ENCODE data around the gene PLA2R1. TPM values are rescaled to one million over a fixed set of nuclear protein-coding genes. Genes with fewer than 3 reads are reported as not detected.

The PLA2R1 gene
- total and polyA plus RNA-seq, 2 of the 4 experiments (the other 2 are of a cell fraction), result 0.43 to 0.54 TPM

DNA sequence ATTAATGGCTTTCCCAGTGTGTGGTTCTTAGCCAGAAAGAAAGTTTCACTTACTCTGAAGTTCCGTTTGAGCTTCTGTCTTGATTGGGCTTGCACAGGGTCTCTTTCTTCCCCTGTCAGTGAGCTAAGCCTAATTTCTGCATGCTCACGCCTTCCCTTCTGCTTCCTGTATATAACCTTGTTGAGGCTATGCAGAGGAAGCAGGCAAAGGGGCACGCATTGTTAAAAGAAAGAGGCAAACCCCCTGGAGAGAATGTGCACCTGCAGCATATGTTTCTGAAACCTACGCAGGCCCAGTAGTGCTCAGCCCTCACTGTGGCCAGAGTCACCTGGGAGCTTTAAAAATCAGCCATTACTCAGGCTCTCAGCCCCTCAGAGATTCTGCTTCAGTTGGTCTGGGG, 14.5 kb upstream of the PLA2R1 start:
- no peak overlapping the region for H3K27ac ChIP-seq (ENCODE audit: insufficient read depth, low read length)
- no peaks in the 10 kb centered on the region for H3K9me1 ChIP-seq (ENCODE audit: insufficient read depth, low read length)
- H3K56ac ChIP-seq (ENCODE audit: extremely low read depth, insufficient read depth, low read length), result no peak overlapping the region
- dilution Hi-C loops (cut with HindIII; ENCODE audit: low sequenced_read_pairs, unreplicated experiment), result no loop called here
- H4K91ac ChIP-seq (ENCODE audit: insufficient read depth, low read depth, low read length), result no peak overlapping the region
- no peak overlapping the region for H4K8ac ChIP-seq (ENCODE audit: low read depth in 2 of 2, low read length in 2 of 2)
- H2AK5ac ChIP-seq (ENCODE audit: low read depth, low read length), result no peak overlapping the region
- intact Hi-C loops (cut with micrococcal nuclease), result no loop called here
- no peak overlapping the region for H3K4ac ChIP-seq (ENCODE audit: low read depth, low read length)
- H3K18ac ChIP-seq (ENCODE audit: low read depth, low read length), result no peak overlapping the region
- H3K23ac ChIP-seq (ENCODE audit: low read depth, low read length), result no peak overlapping the region
- TF ChIP-seq CEBPB (IDR thresholded peaks at IDR 0.05; ENCODE audit: low read depth, low read length) (no peak), FOS (IDR thresholded peaks at IDR 0.05; ENCODE audit: low read depth, low read length) (no peak), CHD1 (IDR thresholded peaks at IDR 0.05; ENCODE audit: low read depth, low read length) (no peak), NFE2L2 (IDR thresholded peaks at IDR 0.05; ENCODE audit: low read depth, low read length) (no peak), RCOR1 (IDR thresholded peaks at IDR 0.05; ENCODE audit: insufficient replicate concordance, low read length) (no peak)
- TF ChIP-seq, protein P1, sequence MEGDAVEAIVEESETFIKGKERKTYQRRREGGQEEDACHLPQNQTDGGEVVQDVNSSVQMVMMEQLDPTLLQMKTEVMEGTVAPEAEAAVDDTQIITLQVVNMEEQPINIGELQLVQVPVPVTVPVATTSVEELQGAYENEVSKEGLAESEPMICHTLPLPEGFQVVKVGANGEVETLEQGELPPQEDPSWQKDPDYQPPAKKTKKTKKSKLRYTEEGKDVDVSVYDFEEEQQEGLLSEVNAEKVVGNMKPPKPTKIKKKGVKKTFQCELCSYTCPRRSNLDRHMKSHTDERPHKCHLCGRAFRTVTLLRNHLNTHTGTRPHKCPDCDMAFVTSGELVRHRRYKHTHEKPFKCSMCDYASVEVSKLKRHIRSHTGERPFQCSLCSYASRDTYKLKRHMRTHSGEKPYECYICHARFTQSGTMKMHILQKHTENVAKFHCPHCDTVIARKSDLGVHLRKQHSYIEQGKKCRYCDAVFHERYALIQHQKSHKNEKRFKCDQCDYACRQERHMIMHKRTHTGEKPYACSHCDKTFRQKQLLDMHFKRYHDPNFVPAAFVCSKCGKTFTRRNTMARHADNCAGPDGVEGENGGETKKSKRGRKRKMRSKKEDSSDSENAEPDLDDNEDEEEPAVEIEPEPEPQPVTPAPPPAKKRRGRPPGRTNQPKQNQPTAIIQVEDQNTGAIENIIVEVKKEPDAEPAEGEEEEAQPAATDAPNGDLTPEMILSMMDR (conservative IDR thresholded peaks at IDR 0.05; ENCODE audit: low read depth, low read length), result no peak
- TF ChIP-seq, protein P2, sequence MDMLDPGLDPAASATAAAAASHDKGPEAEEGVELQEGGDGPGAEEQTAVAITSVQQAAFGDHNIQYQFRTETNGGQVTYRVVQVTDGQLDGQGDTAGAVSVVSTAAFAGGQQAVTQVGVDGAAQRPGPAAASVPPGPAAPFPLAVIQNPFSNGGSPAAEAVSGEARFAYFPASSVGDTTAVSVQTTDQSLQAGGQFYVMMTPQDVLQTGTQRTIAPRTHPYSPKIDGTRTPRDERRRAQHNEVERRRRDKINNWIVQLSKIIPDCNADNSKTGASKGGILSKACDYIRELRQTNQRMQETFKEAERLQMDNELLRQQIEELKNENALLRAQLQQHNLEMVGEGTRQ (IDR thresholded peaks at IDR 0.05; ENCODE audit: low read depth, low read length), result no peak
- H2AFZ ChIP-seq (replicated peaks; ENCODE audit: low read length, poor library complexity), result no peak overlapping the region
- no peak overlapping the region for H4K5ac ChIP-seq (ENCODE audit: low read depth, low read length)
- H3K4me3 ChIP-seq (ENCODE audit: insufficient read depth, low read depth, low read length), result no peak overlapping the region
- no TSS peak for BruUV-seq (replicated peaks)
- ChIA-PET POLR2A (ENCODE audit: unreplicated experiment) (interaction anchor here (0.6 kb wide), 1 partner anchor 18 kb away, joined by 4 read pairs; no protein-coding TSS in a partner anchor), CTCF (no interaction called here)
- no peak for ATAC-seq (ENCODE audit: low read depth)
- no peaks in the 10 kb centered on the region for H3K4me1 ChIP-seq (ENCODE audit: control insufficient read depth, insufficient read depth, low read length)
- peaks cover 4% of the 10 kb centered on the region for H3K9me3 ChIP-seq (ENCODE audit: control insufficient read depth, insufficient read depth, low read length)
- no peak overlapping the region for H3K4me2 ChIP-seq (ENCODE audit: low read depth, low read length)
- H2AK9ac ChIP-seq (replicated peaks; ENCODE audit: low read depth, low read length, poor library complexity), result no peak overlapping the region
- no peak overlapping the region for H3K14ac ChIP-seq (replicated peaks; ENCODE audit: low read depth, low read length)
- no peak overlapping the region for H2BK5ac ChIP-seq (ENCODE audit: low read depth, low read length, poor library complexity, severe bottlenecking)
- H3K36me3 ChIP-seq (ENCODE audit: control insufficient read depth, insufficient read depth, low read length), result no peaks in the 10 kb centered on the region
- H2BK15ac ChIP-seq (ENCODE audit: low read depth, low read length), result no peak overlapping the region
- no peak for DNase-seq
- no peak overlapping the region for H3K9ac ChIP-seq (ENCODE audit: low read depth, low read length)
- no peaks in the 10 kb centered on the region for H4K20me1 ChIP-seq (ENCODE audit: insufficient read depth, low read length)
- H3K79me1 ChIP-seq (ENCODE audit: low read depth in 1 of 2, low read length in 2 of 2), result no peaks in the 10 kb centered on the region
- H2BK120ac ChIP-seq (ENCODE audit: low read depth, low read length), result no peak overlapping the region
- in situ Hi-C loops (cut with MboI; ENCODE audit: low sequenced_read_pairs), result no loop called here
- 50% methylated on average over 2 of the region's 4 CpGs; no CpG with 5 or more reads in 1 of the 2 experiments for WGBS, 2 experiments (ENCODE audit: extremely low coverage in 2 of 2, insufficient read length in 1 of 2)
- H3K27me3 ChIP-seq (ENCODE audit: control insufficient read depth, insufficient read depth, low read length), result peaks cover 25% of the 10 kb centered on the region
- no peak overlapping the region for H2BK20ac ChIP-seq (ENCODE audit: low read depth, low read length)
